Measurements from ENCODE around the gene S1PR3. TPM values are rescaled to one million over a fixed set of nuclear protein-coding genes. Genes with fewer than 3 reads are reported as not detected.
A peak's percentile ranks its signal among the peaks of the same experiment; 100 is the strongest.

The S1PR3 gene
- total RNA-seq, 1 donor from 2014 or later, result 4.5 TPM

DNA sequence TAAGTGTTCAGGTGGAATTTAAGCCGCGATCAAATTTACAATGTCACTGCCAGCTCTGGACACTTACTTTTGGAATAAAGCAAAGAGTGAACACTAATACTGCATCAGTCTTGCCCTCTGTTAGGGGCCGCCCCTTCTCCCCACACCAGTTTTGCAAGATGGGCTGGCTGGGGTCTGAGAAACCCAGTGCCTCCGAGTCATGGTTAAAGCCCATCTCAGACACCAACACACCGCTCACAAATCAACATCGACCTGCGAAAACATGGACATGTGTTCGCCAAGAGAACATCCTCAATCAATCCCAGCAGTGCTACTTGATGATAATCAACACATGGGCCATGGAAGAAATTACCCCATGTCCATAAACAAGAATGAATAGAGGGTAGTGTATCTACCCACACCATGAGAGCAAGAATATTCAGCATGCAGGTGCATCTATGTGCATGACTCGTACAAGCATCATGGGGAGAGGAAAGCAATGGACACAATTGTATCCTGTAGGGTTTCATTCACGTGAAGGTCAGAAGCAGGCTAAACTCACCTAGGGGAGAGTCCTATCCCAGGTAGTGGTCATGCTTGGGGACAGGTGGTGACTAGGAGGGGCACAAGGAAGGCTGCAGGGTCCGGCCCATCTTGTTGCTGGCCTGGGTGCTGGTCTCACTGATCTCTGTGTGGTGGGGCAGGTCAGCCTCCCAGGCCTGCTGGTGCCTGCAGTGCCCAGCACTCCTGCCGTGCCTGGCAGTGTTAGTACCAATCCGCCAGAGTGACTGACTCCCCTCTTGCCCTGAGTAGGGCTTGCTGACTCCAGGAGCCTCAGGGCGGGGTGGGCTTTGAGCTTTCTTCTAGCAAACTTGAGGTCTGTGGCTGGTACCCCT is 5.0 kb downstream of the S1PR3 start:
- peaks cover 38% of the 10 kb centered on the region for H3K4me1 Mint-ChIP-seq (ENCODE audit: low read depth)
- DNase-seq (ENCODE audit: low spot score), result no peak
- H3K36me3 Mint-ChIP-seq (ENCODE audit: low read depth), result no peaks in the 10 kb centered on the region
- no peak overlapping the region for H3K4me3 Mint-ChIP-seq (ENCODE audit: unreplicated experiment)
- no peaks in the 10 kb centered on the region for H3K9me3 Mint-ChIP-seq (ENCODE audit: low read depth)
- TF ChIP-seq, protein P1, sequence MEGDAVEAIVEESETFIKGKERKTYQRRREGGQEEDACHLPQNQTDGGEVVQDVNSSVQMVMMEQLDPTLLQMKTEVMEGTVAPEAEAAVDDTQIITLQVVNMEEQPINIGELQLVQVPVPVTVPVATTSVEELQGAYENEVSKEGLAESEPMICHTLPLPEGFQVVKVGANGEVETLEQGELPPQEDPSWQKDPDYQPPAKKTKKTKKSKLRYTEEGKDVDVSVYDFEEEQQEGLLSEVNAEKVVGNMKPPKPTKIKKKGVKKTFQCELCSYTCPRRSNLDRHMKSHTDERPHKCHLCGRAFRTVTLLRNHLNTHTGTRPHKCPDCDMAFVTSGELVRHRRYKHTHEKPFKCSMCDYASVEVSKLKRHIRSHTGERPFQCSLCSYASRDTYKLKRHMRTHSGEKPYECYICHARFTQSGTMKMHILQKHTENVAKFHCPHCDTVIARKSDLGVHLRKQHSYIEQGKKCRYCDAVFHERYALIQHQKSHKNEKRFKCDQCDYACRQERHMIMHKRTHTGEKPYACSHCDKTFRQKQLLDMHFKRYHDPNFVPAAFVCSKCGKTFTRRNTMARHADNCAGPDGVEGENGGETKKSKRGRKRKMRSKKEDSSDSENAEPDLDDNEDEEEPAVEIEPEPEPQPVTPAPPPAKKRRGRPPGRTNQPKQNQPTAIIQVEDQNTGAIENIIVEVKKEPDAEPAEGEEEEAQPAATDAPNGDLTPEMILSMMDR (IDR thresholded peaks at IDR 0.05), result no peak
- H3K27me3 Mint-ChIP-seq (ENCODE audit: low read depth), result peaks cover 7% of the 10 kb centered on the region
- H3K27ac Mint-ChIP-seq (ENCODE audit: unreplicated experiment), result no peak overlapping the region

DNA sequence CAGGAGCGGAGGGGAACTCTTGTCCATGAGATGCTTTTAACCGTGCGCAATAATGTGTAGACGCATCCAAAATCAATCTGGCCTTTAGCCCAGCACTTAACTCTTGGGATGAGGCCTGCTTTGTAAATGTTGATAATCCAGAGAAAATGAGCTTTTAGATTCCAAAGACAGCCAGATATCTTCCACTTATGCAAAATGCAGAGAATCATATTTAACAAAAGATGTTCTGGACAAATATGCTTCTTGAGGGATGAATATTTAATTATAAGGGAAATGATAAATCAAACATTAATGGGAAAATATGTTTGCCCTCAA is 5.6 kb downstream of the S1PR3 start:
- TF ChIP-seq, protein P1 (IDR thresholded peaks at IDR 0.05), result no peak
- Mint-ChIP-seq H3K4me3 (ENCODE audit: unreplicated experiment) (no peak overlapping the region), H3K36me3 (ENCODE audit: low read depth) (no peaks in the 10 kb centered on the region)

DNA sequence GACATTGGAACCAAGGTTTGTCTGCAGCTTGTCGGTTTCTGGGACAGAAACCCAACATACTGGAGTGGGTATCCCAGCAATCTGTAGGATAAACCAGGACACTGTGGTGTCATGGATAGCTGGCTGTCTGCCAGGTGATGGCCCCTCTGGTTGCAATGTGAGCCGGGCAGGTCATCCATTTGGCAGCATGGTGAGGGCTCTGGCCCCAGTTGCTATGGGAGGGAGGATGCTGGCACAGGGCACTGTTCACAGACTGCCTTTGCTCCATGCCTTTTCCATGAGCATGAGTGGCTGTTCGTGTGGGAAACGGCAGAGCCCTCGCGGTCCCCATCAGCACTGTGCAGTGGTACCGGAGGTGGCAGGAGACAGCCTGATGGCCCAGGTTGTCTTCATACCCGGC is 6.4 kb downstream of the S1PR3 start:
- Mint-ChIP-seq H3K4me1 (ENCODE audit: low read depth) (peaks cover 37% of the 10 kb centered on the region), H3K36me3 (ENCODE audit: low read depth) (no peaks in the 10 kb centered on the region), H3K27ac (ENCODE audit: unreplicated experiment) (no peak overlapping the region), H3K9me3 (ENCODE audit: low read depth) (no peaks in the 10 kb centered on the region), H3K27me3 (ENCODE audit: low read depth) (peaks cover 3% of the 10 kb centered on the region), H3K4me3 (ENCODE audit: unreplicated experiment) (no peak overlapping the region)
- no peak for DNase-seq (ENCODE audit: low spot score)
- TF ChIP-seq, protein P1 (IDR thresholded peaks at IDR 0.05), result no peak

More for the DNA sequence above, 5.6 kb downstream of the S1PR3 start:
- no peak for DNase-seq (ENCODE audit: low spot score)
- Mint-ChIP-seq H3K27ac (ENCODE audit: unreplicated experiment) (no peak overlapping the region), H3K9me3 (ENCODE audit: low read depth) (no peaks in the 10 kb centered on the region), H3K4me1 (ENCODE audit: low read depth) (peaks cover 42% of the 10 kb centered on the region), H3K27me3 (ENCODE audit: low read depth) (peaks cover 5% of the 10 kb centered on the region)

DNA sequence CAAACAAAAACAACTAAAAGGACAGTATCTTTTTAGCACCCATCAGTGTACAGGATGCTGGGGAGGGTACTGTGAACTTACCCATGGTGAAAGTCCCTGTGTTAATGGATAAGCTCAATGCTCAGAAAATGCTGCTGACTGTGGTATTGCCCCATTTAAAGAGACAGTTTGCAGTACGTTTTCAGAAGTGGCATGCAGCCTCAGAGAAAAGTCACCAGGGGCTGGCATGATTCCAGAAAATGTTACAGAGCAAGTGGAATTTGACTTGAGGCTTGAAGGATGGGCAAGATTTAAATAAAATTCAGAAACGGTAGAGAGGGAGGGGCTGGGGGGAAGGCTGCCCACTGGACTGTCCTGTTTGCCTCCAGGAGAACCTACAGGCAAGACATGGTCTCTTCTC is 7.2 kb downstream of the S1PR3 start:
- H3K9me3 Mint-ChIP-seq (ENCODE audit: low read depth), result no peaks in the 10 kb centered on the region
- no peak overlapping the region for H3K4me3 Mint-ChIP-seq (ENCODE audit: unreplicated experiment)
- no peaks in the 10 kb centered on the region for H3K27me3 Mint-ChIP-seq (ENCODE audit: low read depth)
- peak overlapping the region; percentile 27 for H3K27ac Mint-ChIP-seq (ENCODE audit: unreplicated experiment)
- TF ChIP-seq, protein P1 (IDR thresholded peaks at IDR 0.05), result no peak
- DNase-seq (ENCODE audit: low spot score), result no peak
- no peaks in the 10 kb centered on the region for H3K36me3 Mint-ChIP-seq (ENCODE audit: low read depth)
- H3K4me1 Mint-ChIP-seq (ENCODE audit: low read depth), result peaks cover 33% of the 10 kb centered on the region

DNA sequence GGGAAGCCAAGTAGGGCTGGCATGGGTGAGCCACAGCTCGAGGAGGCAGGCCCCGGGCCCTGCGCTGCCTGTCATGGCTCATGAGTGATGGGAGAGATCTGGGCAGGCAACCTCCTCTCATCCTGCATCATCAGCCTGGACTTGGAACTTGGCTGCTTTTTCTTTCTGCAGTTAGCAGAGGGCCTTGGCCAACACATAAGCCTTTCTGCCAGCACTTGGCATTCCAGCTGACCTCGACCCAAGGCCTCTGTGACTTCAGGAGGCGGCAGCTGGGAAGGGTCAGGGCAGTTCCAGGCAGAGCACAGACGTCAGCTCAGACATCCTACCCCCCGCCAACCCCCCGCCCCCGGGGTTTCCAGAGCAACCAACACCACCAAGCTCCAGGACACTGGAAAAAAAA is 7.6 kb downstream of the S1PR3 start:
- H3K4me3 Mint-ChIP-seq (ENCODE audit: unreplicated experiment), result no peak overlapping the region
- H3K27me3 Mint-ChIP-seq (ENCODE audit: low read depth), result no peaks in the 10 kb centered on the region
- no peaks in the 10 kb centered on the region for H3K9me3 Mint-ChIP-seq (ENCODE audit: low read depth)
- no peaks in the 10 kb centered on the region for H3K36me3 Mint-ChIP-seq (ENCODE audit: low read depth)
- TF ChIP-seq, protein P1 (IDR thresholded peaks at IDR 0.05), result no peak
- DNase-seq (ENCODE audit: low spot score), result no peak
- peaks cover 33% of the 10 kb centered on the region for H3K4me1 Mint-ChIP-seq (ENCODE audit: low read depth)
- H3K27ac Mint-ChIP-seq (ENCODE audit: unreplicated experiment), result peak overlapping the region; percentile 27

Data from chondrocyte (in vitro differentiated cells).